ENCODE results near the gene SLX4IP.

SLX4IP gene

DNA sequence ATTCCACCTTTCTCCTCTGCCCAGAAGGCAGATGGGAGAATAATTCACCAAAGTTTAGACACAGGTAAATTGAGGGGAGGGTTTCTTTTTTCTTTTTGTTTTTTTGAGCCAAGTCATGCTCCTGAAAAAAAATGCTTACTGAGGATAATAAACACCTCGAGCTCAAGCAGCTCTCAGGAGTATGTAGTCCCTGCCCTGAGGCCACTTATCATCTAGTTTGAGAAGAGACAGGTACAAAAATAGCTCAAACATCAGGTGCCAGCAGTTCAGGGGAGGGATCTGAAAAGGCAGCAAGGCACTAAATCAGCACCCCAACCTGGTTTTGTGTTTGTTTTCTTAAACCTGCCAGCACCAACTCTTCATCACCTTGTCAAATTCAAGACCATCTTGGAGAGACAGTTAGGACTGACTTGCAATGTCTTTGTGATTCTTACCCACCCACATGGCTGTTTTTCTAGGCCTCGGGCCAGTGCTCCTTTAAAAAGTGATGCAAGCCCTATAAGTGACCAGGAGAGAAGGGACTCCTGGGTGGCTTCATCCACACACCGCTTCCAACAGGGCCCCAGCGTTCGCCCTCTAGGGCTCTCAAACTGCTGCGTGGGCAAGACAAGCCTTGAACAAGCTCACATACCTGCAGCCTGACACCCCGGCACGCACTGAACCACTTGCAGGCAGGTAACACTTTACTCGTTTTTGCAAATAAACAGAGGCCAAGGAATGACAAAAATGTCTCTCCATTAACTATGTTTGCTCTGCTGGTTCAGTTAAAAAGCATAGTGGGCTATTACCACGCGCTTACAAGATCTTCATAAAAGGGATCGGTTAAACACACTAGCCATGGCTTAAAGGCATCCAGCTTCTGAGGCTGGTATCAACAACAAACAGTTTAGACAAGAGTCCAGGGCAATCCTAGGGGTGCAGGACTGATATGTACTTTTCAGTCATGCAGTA lies 224.8 kb downstream of the SLX4IP start:
- no peaks in the 10 kb centered on the region for H3K9me3 Mint-ChIP-seq (ENCODE audit: low read depth)
- no peak overlapping the region for H3K4me3 Mint-ChIP-seq
- no peaks in the 10 kb centered on the region for H3K36me3 Mint-ChIP-seq

DNA sequence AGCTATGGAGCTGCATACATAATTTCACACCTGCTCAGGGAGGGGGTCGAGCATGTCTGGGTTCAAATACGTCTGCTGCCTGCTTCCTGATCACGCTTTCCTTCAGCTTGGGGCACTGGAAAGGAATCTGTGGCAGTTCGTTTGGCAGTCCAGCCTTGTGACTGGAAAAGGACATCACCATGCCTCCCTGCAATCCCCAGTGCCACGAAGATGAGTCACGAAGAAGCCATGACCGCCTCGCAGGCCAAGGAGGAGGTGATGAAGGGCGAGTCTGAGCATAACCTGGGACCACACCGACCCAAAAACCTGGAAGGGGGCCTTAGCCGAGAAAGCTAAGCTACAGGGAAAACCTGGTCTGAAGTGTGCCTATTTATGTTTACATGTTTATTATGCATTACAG lies 225.6 kb downstream of the SLX4IP start:
- Mint-ChIP-seq H3K9me3 (ENCODE audit: low read depth) (no peaks in the 10 kb centered on the region), H3K36me3 (no peaks in the 10 kb centered on the region)

More for the DNA sequence above, 224.8 kb downstream of the SLX4IP start:
- H3K4me1 Mint-ChIP-seq (ENCODE audit: low read depth) = no peaks in the 10 kb centered on the region
- H3K27ac Mint-ChIP-seq = no peak overlapping the region
- H3K27me3 Mint-ChIP-seq = peaks cover 14% of the 10 kb centered on the region

DNA sequence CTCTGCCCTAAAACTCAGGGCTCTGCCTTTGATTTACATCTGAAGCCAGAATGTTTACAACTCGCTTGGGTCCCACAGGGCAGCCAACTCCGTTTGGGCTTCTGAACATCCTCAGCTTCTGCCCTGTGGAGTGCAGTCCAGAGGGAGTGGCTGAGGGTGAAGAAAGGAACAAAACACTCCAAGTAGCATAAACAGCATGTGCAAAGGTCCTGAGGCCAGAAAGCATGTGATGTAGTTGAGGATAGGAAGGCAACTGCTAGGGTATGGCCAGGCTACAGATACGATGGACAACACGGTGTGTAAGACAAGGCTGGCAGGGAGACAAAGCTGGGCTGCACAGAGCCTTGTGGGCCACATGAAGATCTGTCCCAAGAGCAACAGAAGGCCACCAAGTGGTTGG lies 226.2 kb downstream of the SLX4IP start:
- Mint-ChIP-seq H3K27me3 (peaks cover 19% of the 10 kb centered on the region), H3K4me1 (ENCODE audit: low read depth) (no peaks in the 10 kb centered on the region)

More for the DNA sequence above, 225.6 kb downstream of the SLX4IP start:
- H3K4me3 Mint-ChIP-seq = no peak overlapping the region
- H3K4me1 Mint-ChIP-seq (ENCODE audit: low read depth) = no peaks in the 10 kb centered on the region
- H3K27ac Mint-ChIP-seq = no peak overlapping the region
- H3K27me3 Mint-ChIP-seq = peaks cover 16% of the 10 kb centered on the region

DNA sequence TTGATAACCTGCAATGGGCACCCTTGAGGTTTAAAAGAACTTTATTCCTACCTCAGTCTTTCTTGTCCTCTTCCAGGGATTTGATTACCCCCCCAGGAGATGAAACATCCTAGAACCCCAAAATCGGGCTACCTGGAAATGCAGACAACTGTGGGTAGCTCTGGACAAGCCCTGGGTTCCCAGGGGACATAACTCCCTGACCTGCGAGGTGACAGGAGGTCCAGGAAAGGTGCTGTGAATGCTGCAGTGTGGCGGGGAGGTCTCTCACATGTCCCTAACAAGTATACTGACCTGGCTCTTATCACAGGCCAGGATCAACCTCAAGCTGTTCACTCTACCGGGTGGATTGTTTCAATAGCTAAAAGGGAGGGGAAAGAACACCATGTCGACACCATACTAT lies 227.0 kb downstream of the SLX4IP start:
- no peak overlapping the region for H3K27ac Mint-ChIP-seq
- no peaks in the 10 kb centered on the region for H3K9me3 Mint-ChIP-seq (ENCODE audit: low read depth)
- H3K4me3 Mint-ChIP-seq = no peak overlapping the region
- H3K27me3 Mint-ChIP-seq = peaks cover 19% of the 10 kb centered on the region
- no peaks in the 10 kb centered on the region for H3K4me1 Mint-ChIP-seq (ENCODE audit: low read depth)
- no peaks in the 10 kb centered on the region for H3K36me3 Mint-ChIP-seq

More for the DNA sequence above, 226.2 kb downstream of the SLX4IP start:
- no peak overlapping the region for H3K27ac Mint-ChIP-seq
- no peak overlapping the region for H3K4me3 Mint-ChIP-seq
- no peaks in the 10 kb centered on the region for H3K9me3 Mint-ChIP-seq (ENCODE audit: low read depth)
- H3K36me3 Mint-ChIP-seq = no peaks in the 10 kb centered on the region

DNA sequence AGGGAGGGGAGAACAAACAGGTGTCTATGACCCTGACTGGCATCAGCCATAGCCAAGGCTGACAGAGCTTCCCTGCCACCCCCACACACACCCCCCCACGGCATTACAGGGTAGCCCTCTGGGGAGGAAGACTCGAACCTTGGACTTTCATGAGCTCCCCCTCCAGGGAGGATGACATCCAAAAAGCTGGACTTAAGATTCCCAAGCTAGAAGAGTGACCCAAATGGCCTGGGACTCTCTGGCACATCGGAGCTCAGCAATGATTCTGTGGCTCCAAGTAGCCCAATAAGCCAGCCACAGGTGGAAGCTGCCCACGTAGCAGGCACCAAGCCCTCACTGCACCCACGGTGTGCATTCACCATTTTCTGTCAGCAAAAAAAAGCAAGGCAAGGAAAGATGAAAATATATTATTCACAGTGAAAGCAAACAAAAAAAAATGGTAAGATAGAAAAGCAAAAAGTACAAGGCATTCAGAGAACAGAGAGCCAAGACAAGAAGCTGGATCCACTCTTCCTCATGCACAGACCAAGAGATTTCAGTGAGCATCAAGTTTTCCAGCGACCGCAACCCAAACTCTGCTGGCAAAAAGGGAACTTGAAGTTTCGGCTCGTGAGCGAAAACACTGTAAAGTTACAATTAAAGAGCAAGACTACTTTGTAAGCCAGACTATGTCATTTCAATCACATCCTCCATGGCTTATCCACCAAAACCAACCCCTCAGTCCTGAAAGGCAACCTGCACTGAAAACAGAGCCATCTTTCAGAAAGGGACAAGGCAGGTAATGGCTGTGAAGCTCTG lies 227.8 kb downstream of the SLX4IP start:
- no peaks in the 10 kb centered on the region for H3K4me1 Mint-ChIP-seq (ENCODE audit: low read depth)
- H3K9me3 Mint-ChIP-seq (ENCODE audit: low read depth) = no peaks in the 10 kb centered on the region
- H3K27ac Mint-ChIP-seq = no peak overlapping the region
- no peaks in the 10 kb centered on the region for H3K36me3 Mint-ChIP-seq
- H3K27me3 Mint-ChIP-seq = peaks cover 17% of the 10 kb centered on the region
- H3K4me3 Mint-ChIP-seq = no peak overlapping the region

DNA sequence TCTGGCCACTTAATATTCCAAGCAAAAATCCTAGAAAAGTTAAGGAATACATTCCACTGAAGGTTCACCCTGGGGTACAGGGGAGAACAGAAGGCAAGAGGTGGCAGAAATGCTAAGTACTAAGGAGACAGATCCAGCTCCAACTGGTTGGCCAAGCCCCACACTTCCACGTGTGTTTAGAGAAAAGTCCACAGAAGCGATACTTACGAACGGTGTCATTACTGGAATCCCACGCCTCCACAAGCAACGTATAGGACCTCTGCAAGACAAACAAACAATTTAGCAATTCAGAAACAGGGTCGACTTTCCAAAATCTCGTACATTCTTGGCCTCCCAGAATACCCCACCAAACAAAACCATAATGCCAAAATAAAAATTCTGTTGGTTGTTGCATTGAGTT lies 228.7 kb downstream of the SLX4IP start:
- Mint-ChIP-seq H3K4me1 (ENCODE audit: low read depth) (no peaks in the 10 kb centered on the region), H3K36me3 (no peaks in the 10 kb centered on the region), H3K4me3 (no peak overlapping the region), H3K27me3 (peaks cover 20% of the 10 kb centered on the region), H3K9me3 (ENCODE audit: low read depth) (no peaks in the 10 kb centered on the region), H3K27ac (no peak overlapping the region)

DNA sequence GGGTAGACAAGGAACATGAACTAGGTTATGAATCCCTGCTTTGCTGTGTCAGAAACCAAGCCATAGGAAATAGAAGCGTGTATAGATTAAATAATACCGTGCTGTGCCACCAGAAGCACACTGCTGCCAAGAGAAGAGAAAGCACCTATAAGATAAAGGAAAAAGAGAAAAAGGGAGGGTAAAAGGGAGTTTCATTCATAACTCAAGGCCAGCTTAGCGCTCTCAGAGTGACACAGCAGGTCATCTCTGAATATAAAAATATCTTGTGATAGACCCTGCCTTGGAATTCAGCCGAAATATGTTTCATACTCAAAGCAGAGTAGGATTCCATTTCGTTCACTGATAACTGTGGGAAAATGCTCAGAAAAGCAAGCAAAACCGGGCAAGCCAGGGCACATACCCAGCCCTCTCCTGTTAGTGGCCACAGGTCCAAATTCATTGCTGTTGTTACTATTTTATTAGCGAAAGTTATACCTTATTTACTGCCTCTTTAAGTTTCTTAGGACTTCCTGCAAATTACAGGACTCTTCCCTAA lies 230.0 kb downstream of the SLX4IP start:
- peaks cover 24% of the 10 kb centered on the region for H3K27me3 Mint-ChIP-seq
- no peaks in the 10 kb centered on the region for H3K4me1 Mint-ChIP-seq (ENCODE audit: low read depth)
- H3K27ac Mint-ChIP-seq = no peak overlapping the region
- no peak overlapping the region for H3K4me3 Mint-ChIP-seq
- H3K9me3 Mint-ChIP-seq (ENCODE audit: low read depth) = no peaks in the 10 kb centered on the region
- no peaks in the 10 kb centered on the region for H3K36me3 Mint-ChIP-seq

GRCh38 chr20:10665791-10666190 lies 230.7 kb downstream of the SLX4IP start:
- Mint-ChIP-seq H3K27ac (no peak overlapping the region), H3K36me3 (no peaks in the 10 kb centered on the region), H3K27me3 (peaks cover 25% of the 10 kb centered on the region), H3K9me3 (ENCODE audit: low read depth) (no peaks in the 10 kb centered on the region), H3K4me1 (ENCODE audit: low read depth) (no peaks in the 10 kb centered on the region), H3K4me3 (no peak overlapping the region)

DNA sequence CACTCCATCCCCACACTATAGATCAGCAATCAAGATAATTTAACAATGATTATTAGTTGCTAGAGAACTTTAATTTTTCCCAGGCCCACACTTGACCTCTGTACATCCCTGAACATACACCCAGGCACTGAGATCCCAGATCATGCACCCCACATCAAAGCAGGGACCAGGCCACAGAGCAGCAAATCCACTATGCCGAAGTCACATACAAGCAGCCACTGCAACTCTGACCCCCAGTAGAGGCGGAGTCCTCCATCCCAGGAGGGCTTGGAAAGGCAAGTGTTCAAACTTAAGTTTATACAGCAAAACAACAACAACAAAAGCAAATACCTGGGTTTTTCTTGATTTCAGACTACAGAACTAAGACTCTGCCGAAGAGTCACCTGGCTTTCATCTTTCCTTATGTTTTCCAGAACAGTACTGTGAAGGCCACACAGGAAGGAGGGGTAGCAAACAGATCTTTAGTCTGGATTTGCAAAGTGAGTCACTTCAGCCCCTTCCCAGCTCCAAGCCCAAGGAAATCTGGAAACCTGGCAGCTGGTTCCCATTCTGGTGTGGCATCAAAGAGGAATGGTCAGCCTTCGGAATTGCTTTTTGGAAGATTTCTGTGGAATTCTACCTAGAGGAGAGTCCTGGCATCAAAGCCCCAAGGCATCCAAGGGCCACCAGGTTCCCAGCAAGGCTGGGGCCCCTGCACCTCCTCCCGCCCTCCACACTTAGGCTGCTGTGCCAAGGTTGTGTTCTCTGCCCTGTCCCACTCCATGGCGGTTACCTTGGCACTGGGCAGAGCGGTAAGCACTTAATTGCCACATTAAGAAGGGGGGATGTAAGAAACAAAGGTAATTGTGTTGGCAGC lies 231.3 kb downstream of the SLX4IP start:
- Mint-ChIP-seq H3K4me1 (ENCODE audit: low read depth) (peaks cover 3% of the 10 kb centered on the region), H3K9me3 (ENCODE audit: low read depth) (no peaks in the 10 kb centered on the region), H3K36me3 (no peaks in the 10 kb centered on the region), H3K27ac (no peak overlapping the region), H3K27me3 (peaks cover 25% of the 10 kb centered on the region), H3K4me3 (no peak overlapping the region)

DNA sequence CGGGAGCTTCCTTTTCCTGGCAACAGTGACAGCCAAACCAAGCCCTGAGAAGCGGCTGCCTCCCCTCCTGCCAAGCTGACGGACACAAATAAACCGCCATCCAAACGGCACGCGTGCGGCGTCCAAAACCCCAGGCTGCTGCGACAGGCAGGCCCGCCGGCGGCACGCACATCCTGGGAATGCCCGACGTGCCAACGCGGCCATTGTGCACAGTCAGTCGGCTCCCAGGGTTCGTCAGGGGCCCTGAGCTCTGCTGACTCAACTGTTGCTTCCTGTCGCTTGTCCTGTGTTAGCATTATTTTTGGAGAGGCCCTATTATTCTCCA lies 231.9 kb downstream of the SLX4IP start:
- H3K4me3 Mint-ChIP-seq = no peak overlapping the region
- peaks cover 4% of the 10 kb centered on the region for H3K4me1 Mint-ChIP-seq (ENCODE audit: low read depth)

DNA sequence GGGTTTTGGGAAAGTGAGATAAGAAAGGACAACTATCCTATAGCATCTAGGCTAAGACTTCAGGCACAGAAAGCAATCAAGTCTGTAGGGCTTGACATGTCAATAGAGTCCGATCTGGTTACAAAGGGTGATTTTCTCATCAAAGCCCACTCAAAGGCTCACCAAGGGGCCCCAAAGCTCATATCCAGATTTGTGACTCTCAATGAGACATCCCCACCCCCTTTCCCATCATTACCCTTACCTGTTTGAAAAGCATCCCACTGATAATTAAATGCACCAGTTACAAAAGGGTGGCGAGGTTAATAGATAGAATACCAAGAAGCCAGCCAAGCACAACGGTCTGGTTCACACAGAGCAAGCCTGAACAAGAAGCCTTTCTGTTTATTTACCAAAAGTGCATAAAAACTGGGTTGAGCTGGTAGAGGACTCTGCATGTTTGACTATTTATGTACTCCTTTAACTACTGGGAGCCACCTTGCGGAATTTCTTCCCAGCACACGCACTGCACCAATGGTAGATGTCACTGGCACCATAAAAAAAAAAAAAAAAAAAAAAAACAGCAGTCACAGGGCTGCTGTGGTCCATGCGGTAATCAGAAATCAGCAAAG lies 232.6 kb downstream of the SLX4IP start:
- Mint-ChIP-seq H3K27ac (no peak overlapping the region), H3K36me3 (no peaks in the 10 kb centered on the region), H3K9me3 (ENCODE audit: low read depth) (no peaks in the 10 kb centered on the region), H3K4me1 (ENCODE audit: low read depth) (peaks cover 10% of the 10 kb centered on the region), H3K27me3 (peaks cover 24% of the 10 kb centered on the region), H3K4me3 (no peak overlapping the region)

More for the DNA sequence above, 231.9 kb downstream of the SLX4IP start:
- Mint-ChIP-seq H3K27me3 (peaks cover 23% of the 10 kb centered on the region), H3K36me3 (no peaks in the 10 kb centered on the region), H3K27ac (no peak overlapping the region), H3K9me3 (ENCODE audit: low read depth) (no peaks in the 10 kb centered on the region)

- no peak overlapping the region for H3K27ac Mint-ChIP-seq
- H3K4me1 Mint-ChIP-seq (ENCODE audit: low read depth) = peaks cover 15% of the 10 kb centered on the region
- H3K4me3 Mint-ChIP-seq = no peak overlapping the region
- peaks cover 22% of the 10 kb centered on the region for H3K27me3 Mint-ChIP-seq
- H3K36me3 Mint-ChIP-seq = no peaks in the 10 kb centered on the region
- H3K9me3 Mint-ChIP-seq (ENCODE audit: low read depth) = no peaks in the 10 kb centered on the region
Measured at GRCh38 chr20:10668677-10669368, 233.7 kb downstream of the SLX4IP start.

GRCh38 chr20:10669843-10670446 lies 234.8 kb downstream of the SLX4IP start:
- Mint-ChIP-seq H3K9me3 (ENCODE audit: low read depth) (no peaks in the 10 kb centered on the region), H3K4me1 (ENCODE audit: low read depth) (peaks cover 15% of the 10 kb centered on the region), H3K4me3 (no peak overlapping the region), H3K27ac (no peak overlapping the region), H3K27me3 (peaks cover 19% of the 10 kb centered on the region), H3K36me3 (no peaks in the 10 kb centered on the region)
